ENCODE results near the gene CYP19A1. TPM values are rescaled to one million over a fixed set of nuclear protein-coding genes. Genes with fewer than 3 reads are reported as not detected.

The CYP19A1 gene
- total RNA-seq, result 4.1 TPM in 1 of 2 replicates, not detected in the other

DNA sequence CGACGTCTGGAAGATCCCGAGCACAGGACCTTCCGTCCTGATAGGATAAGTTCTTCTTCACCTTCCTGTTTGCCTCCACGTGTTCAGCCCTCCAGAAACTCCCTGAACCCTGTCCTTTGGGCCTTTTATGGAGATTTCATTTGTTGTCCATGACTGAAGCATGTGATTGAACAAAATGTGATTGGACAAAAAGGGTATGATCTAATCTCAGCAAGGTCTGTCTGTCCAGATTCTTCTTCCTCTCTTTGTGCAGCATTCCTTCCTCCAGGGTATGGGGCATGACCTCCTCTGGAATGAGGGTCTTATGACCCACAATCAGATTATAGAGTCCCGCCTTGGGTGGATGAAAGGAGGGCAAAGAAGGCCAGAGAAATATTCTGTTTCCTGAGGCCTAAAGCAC is at the start of gene CYP19A1:
Gene CYP19A1 (minus strand): TSS at position 101 of the 400 bp plus-strand sequence. CDS start 95,684 bp downstream, outside the sequence.

DNA sequence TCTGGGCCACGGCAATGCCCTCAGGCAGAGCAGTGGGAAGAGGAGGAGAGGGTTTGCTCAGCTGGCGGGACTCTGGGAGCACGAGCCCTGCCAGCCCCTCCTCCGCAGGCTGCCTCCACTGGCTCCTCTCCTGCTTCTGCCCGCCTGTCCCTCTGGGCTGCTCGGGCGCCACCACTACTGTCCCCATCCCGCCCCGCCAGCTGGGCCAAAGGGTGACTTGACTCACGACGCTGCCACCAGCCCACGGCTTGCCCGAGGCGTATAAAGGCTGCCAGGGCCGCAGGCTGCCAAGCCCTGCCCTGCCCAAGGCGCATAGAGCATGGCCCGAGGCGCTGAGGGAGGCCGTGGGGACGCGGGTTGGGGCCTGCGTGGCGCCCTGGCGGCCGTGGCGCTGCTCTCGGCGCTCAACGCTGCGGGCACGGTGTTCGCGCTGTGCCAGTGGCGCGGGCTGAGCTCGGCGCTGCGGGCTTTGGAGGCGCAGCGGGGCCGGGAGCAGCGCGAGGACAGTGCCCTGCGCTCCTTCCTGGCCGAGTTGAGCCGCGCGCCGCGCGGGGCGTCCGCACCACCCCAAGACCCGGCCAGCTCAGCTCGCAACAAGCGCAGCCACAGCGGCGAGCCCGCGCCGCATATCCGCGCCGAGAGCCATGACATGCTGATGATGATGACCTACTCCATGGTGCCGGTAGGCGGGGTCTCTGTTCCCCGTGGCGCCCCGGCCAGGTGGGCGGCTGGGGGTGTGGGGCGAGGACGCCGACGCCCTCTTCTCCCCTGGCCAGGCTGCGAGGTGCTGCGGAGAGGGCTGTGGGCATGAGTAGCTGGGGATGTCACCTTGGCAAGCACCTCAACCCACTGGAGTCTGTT is 3.2 kb upstream of the CYP19A1 start, which contains the start of gene GLDN:
Gene GLDN (plus strand): TSS at position 290 of the 861 bp plus-strand sequence. CDS start 30 bp downstream, at position 320.

Other genes with a start within 250 kb of the CYP19A1 start
- 10.3 and 14.4 TPM in 2 replicates for gene TNFAIP8L3, start 243.7 kb downstream of the CYP19A1 start, total RNA-seq
- gene GLDN, start 3.1 kb upstream of the CYP19A1 start, total RNA-seq, result 0.17 TPM in 1 of 2 replicates, not detected in the other

All from pericardium fibroblast (primary cell).